Spleen (tissue), 7 donors: ENCODE data around the gene DSC1.

ENCODE experiments used
- POLR2AphosphoS5 ChIP-seq, 3 donors: sonication (generic); formaldehyde crosslinking; IDR thresholded peaks; one replicate each; pipeline ENCODE4 v1.5.1; 2017; ENCODE audit warnings: antibody characterized with exemption in 3 of 3
- TF ChIP-seq, protein P1 (sequence below), 11 experiments: fragments of 200-600 bp in 7 of 11; fragments of 450-650 bp in 4 of 11; sonication (generic) in 4 of 11; IDR thresholded peaks in 8 of 11; conservative IDR thresholded peaks in 3 of 11; 1 replicate in 7 of 11; 2 replicates in 4 of 11; pipeline versions ENCODE4 v1.4.0 to v1.8.0; 2016 to 2021; ENCODE audit warnings: antibody characterized with exemption in 11 of 11, inconsistent platforms in 4 of 11, mild to moderate bottlenecking in 1 of 11
- donor health status: DM: no; HTN: no; CAD: no; lungs with moderate emphysema.
- donor health status: DM: no; HTN: no; CAD: no.
- donor health status: DM: no; HTN: no; CAD: no.

DNA sequence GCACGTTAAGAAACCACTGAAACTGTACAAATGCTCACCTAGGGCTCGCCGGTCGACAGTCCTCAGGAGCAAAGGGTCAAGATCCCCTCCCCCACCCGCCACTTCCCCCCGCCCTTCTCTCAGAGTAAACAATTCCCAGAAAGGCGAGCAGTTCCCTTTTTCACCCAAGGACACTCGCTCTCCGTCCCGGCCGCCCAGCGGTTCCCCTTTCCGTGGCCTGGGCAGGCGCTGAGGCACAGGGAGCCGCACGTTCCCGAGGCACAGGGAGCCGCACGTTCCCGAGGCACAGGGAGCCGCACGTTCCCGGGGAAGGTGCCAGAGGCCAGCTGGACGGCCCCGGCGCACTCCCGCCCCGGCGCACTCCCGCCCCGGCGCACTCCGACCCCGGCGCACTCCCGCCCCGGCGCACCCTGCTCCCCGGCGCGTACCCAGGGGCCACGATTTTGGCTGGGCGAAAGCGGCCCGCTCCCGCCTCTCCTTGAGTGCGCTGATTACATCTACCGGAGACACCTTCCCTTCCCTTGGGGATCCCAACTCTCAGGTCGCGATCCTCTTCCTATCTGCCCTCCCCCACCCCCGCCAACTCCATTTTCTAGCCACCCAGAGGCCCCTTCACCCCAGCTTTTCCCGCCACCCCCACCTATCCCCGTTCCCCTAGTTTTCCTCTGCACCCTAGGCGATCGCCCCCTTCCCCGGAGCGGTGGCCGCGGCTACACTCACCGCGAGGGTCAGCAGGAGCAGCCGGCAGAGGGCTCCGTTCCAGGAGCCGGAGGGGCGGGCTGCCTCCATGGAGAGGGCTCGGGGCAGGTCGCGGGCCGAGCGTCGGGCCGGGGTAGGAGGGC is 61.3 kb downstream of the DSC1 start:
- TF ChIP-seq, protein P1, sequence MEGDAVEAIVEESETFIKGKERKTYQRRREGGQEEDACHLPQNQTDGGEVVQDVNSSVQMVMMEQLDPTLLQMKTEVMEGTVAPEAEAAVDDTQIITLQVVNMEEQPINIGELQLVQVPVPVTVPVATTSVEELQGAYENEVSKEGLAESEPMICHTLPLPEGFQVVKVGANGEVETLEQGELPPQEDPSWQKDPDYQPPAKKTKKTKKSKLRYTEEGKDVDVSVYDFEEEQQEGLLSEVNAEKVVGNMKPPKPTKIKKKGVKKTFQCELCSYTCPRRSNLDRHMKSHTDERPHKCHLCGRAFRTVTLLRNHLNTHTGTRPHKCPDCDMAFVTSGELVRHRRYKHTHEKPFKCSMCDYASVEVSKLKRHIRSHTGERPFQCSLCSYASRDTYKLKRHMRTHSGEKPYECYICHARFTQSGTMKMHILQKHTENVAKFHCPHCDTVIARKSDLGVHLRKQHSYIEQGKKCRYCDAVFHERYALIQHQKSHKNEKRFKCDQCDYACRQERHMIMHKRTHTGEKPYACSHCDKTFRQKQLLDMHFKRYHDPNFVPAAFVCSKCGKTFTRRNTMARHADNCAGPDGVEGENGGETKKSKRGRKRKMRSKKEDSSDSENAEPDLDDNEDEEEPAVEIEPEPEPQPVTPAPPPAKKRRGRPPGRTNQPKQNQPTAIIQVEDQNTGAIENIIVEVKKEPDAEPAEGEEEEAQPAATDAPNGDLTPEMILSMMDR (IDR thresholded peaks at IDR 0.05 in 8 of 11, conservative IDR thresholded peaks at IDR 0.05 in 3 of 11): no peak
- TF ChIP-seq POLR2AphosphoS5 (IDR thresholded peaks at IDR 0.05): peak; percentile 77 to 83 (median 82)
